ENCODE results near the gene TRAIP. TPM values are rescaled to one million over a fixed set of nuclear protein-coding genes. Genes with fewer than 3 reads are reported as not detected.
"Not testable (repeated sequence)": the region's sequence is repeated elsewhere in the genome, so short reads cannot be mapped to it uniquely, and the experiment has no call there.

The TRAIP gene
- total RNA-seq, 1 experiment from 2014 or later: 6.6 TPM

DNA sequence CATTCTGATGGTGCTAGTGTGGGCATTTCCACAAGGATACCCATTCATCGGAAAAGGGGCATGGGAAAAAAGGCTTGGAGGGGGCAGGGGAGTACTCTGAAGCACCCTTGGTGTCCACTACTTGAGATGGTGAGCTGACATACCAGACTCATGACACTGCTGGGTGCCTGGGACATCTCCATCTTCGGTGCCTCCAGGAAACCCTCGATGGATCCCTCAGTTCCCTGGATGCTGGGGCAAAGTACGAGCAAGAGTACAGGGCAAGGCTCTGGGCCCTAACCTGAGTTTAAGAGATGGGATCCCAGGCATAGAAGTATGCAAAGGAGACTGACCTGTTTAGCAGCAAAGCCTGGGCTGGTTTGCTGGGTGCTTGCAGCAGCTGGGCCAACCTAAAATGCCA, 64.8 kb downstream of the TRAIP start:
- DNase-seq (ENCODE audit: low read depth): no peak

DNA sequence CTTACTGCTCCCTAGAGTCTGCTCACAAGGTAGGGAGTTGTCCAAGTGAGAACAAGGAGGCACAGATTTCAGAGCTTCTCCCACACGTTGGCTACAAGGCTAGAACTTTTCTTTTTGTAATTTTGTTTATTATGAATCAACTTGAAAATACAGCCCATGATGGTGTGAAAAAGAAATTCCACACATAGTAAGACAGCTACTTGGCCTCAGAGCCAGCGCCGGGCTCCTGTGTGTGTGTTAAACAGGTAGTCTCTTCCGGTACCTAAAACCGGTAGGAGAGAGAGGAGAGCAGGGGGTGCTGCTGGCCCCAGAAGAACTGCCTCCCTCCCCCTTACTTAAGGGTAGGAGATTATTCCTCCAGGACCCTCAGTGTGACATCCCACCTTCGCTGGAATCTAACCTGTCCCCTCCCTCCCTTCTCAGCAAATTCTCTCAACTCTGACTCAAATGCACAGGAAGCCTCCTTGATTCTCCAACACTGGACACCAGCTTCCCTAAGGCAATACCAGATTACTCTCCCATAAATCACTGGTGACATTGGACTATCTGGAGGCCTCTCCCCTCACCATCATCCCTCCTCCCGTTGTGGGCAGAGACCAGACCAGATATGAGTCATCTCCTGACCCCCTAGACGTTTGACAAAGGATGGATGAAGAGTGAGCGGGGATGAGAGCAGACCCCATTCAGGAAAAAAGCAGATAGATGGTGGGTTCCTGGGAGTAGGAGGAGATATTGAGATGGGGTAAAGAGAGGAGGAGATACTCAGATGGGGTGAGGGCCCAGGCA, 65.5 kb downstream of the TRAIP start:
- peak; percentile 22 for DNase-seq (ENCODE audit: low read depth)

DNA sequence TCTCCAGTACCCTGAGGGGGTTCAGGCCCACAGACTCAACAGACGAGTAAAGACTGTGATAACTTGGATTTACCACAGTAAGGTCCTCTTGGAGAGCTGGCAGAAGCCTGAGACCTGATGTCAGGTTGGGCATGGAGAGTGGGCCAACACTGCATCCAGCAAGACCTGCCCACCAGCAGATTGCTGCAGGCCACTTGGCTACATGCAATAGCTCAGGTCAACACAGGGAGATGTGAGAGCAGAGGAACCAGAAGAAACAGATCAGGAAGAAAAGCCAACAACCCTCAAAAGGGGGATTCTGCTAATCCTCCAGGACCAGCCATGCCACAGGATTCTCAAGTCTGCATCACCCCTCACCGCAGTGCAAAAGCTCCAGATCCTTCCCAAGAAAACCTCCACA, 68.3 kb downstream of the TRAIP start:
- no peak for DNase-seq (ENCODE audit: low read depth)

GRCh38 chr3:49787536-49787935, 68.8 kb downstream of the TRAIP start:
- no peak for DNase-seq (ENCODE audit: low read depth)

GRCh38 chr3:49787182-49787464, 69.2 kb downstream of the TRAIP start:
- DNase-seq (ENCODE audit: low read depth): no peak

DNA sequence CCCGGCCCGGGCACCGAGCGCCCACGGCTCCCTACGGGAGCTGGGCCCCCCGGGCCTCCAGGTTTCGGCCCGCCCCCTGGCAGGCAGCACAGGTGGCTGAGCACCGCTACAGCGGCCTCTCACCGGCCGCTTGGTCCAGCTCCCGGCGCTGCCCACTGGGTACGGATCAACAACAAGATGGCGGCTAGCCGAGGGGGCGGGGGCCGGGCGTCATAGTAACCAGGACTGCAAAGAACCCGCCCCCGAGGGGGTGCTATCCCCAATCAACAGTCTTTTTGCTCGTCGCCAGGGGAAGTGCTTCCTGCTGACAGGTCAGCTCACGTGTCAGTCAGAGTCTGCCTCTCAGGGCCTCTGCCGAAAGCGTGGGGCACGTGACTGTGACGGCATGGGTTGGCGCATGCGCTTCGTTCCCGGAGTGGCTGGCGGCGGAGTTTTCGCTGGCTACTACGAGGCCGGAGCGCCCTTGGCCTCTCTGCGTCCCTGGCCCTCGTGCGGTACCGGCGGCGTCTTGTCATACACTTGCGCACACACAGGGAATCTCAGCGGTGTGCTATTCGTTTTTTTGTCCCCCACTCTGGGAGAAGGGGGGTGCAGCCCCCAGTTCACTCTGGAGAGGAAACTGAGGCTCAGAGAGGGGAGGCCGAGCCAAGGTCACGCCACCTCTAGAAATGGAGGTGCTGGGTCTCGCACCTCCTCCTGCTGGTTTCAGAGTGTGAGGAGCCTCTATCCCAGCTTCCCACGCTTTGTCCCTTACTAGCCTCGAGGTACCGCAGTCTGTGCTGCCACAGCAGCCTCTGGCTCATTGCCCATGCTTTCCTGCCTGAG, 69.8 kb downstream of the TRAIP start, which contains the start of gene IP6K1:
TSS of gene IP6K1 (minus strand) at position 186 of the 825 bp plus-strand sequence. CDS start 38,502 bp downstream, outside the sequence.
- peak; percentile 99 for DNase-seq (ENCODE audit: low read depth)

- DNase-seq (ENCODE audit: low read depth): peak; percentile 21
Observed at GRCh38 chr3:49785565-49786356, 70.6 kb downstream of the TRAIP start.

DNA sequence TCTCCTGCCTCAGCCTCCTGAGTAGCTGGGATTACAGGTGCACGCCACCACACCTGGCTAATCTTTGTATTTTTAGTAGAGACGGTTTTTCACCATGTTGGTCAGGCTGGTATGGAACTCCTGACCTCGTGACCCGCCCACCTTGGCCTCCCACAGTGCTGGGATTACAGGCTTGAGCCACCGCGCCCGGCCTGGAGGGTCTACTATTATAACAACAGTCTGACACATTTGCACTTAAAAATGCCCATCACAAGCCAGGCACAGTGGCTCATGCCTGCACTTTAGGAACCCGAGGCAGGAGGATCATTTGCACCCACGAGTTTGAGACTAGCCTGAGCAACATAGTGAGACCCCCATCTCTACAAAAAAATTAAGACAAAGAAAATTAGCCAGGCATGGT, 74.1 kb downstream of the TRAIP start:
- DNase-seq (ENCODE audit: low read depth): not testable (repeated sequence)

GRCh38 chr3:49781415-49782199, 74.8 kb downstream of the TRAIP start:
- DNase-seq (ENCODE audit: low read depth): no peak

GRCh38 chr3:49780975-49781365, 75.4 kb downstream of the TRAIP start:
- not testable (repeated sequence) for DNase-seq (ENCODE audit: low read depth)

DNA sequence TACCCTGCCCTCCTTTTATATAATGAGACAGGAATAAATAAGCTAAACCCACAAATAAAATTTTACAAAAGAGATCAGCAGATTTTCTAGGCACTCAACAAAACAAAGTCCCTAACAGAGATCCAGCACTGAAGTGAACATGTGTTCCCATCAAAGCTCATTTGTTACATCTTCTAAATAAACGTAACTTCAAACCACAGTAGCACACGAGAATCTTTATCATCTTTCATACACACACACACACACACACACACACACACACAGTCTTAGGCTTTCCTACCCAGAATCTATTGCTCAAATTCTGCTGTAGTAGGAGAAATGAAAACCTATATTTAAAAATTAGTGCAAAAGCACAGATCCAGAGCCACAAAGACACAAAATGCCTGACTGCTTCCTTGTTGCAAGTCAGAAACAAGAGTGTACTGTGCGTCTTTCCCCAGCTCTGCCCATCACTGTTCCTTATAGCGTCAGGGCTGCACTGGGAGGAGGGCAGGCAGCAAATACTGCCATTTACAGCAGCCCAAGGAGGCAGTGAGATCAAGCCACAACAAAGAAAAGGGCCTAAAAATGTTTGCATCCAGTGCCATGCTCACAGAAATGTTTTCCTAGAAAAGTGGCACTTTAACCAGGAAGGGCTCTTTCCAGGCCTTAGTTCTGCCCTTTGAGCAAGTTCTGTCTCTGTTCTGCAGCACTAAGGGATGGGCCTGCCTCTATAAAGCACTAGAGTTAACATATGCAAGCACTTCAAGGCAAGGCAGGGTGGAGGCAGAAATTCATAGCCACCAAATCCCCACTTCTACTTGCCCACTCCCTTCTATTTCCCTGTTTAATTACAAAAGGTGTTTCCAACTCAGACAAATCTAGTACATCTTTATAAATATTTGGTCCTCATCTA, 76.0 kb downstream of the TRAIP start:
- no peak for DNase-seq (ENCODE audit: low read depth)

DNA sequence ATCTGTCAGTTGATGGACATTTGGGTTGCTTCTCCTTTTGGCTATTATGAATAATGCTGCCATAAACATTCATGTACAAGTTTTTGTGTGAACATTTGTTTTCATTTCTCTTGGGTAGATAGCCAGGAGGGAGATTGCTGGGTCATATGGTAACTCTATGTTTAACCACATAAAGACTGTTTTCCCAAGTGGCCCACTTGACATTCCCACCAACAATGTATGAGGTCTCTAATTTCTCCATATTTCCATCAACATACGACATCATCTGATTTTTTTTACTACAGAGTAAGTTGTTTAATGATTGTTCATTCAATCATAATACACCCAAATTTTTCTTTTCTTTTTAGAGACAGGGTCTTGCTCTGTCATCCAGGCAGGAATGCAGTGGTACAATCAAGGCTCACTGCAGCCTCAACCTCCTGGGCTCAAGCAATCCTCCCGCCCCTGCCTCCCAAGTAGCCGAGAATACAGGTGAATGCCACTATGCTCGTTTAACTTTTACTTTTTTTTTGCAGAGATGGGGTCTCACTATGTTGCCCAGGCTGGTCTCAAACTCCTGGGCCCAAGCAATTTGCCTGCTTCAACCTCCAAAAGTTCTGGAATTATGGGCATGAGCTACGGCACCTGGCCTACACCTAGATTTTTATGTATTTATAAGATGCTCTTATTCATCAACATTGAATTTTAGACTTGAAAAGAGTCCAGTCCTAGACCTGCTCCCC, 76.8 kb downstream of the TRAIP start:
- no peak for DNase-seq (ENCODE audit: low read depth)

Other genes with a start within 250 kb of the TRAIP start
- 59.1 and 64.5 TPM in 2 replicates for gene APEH, start 182.2 kb downstream of the TRAIP start, total RNA-seq (2014; rRNA removed; shearing (Covaris generic))
- 0.63 and 3.2 TPM in 2 replicates for gene MST1, start 167.1 kb downstream of the TRAIP start, total RNA-seq (2014; rRNA removed; shearing (Covaris generic))
- 16.6 and 17.1 TPM in 2 replicates for gene RNF123, start 167.0 kb downstream of the TRAIP start, total RNA-seq (2014; rRNA removed; shearing (Covaris generic))
- 0.63 and 1.6 TPM in 2 replicates for gene AMIGO3, start 136.9 kb downstream of the TRAIP start, total RNA-seq (2014; rRNA removed; shearing (Covaris generic))
- 30.8 and 42.0 TPM in 2 replicates for gene GMPPB, start 132.6 kb downstream of the TRAIP start, total RNA-seq (2014; rRNA removed; shearing (Covaris generic))
- 12.6 and 17.7 TPM in 2 replicates for gene IP6K1, start 70.0 kb downstream of the TRAIP start, total RNA-seq (2014; rRNA removed; shearing (Covaris generic))
- not detected in 2 replicates for gene CDHR4, start 56.7 kb downstream of the TRAIP start, total RNA-seq (2014; rRNA removed; shearing (Covaris generic))
- not detected in 2 replicates for gene INKA1, start 53.3 kb downstream of the TRAIP start, total RNA-seq (2014; rRNA removed; shearing (Covaris generic))
- 5.1 and 6.8 TPM in 2 replicates for gene UBA7, start 42.6 kb downstream of the TRAIP start, total RNA-seq (2014; rRNA removed; shearing (Covaris generic))
- gene CAMKV, start 13.3 kb upstream of the TRAIP start, total RNA-seq (2014; rRNA removed; shearing (Covaris generic)): 0.34 TPM in 1 of 2 replicates, not detected in the other
- not detected in 2 replicates for gene MST1R, start 47.3 kb upstream of the TRAIP start, total RNA-seq (2014; rRNA removed; shearing (Covaris generic))
- gene MON1A, start 73.2 kb upstream of the TRAIP start, total RNA-seq (2014; rRNA removed; shearing (Covaris generic)): 7.9 and 14.1 TPM in 2 replicates
- gene RBM6, start 83.6 kb upstream of the TRAIP start, total RNA-seq (2014; rRNA removed; shearing (Covaris generic)): 41.7 and 68.2 TPM in 2 replicates
- 41.2 and 62.9 TPM in 2 replicates for gene RBM5, start 232.4 kb upstream of the TRAIP start, total RNA-seq (2014; rRNA removed; shearing (Covaris generic))

Measured in Daoy (cell line).